ENCODE data around the gene MAP2K5.

The MAP2K5 gene

GRCh38 chr15:67827562-67828277 lies 285.2 kb downstream of the MAP2K5 start:
- no peak for DNase-seq

- no peak for DNase-seq
Measured at GRCh38 chr15:67828278-67828968, 285.9 kb downstream of the MAP2K5 start.

- DNase-seq, result no peak
Measured at GRCh38 chr15:67828969-67829646, 286.6 kb downstream of the MAP2K5 start.

- DNase-seq, result no peak
Measured at GRCh38 chr15:67829647-67830504, 287.4 kb downstream of the MAP2K5 start.

DNA sequence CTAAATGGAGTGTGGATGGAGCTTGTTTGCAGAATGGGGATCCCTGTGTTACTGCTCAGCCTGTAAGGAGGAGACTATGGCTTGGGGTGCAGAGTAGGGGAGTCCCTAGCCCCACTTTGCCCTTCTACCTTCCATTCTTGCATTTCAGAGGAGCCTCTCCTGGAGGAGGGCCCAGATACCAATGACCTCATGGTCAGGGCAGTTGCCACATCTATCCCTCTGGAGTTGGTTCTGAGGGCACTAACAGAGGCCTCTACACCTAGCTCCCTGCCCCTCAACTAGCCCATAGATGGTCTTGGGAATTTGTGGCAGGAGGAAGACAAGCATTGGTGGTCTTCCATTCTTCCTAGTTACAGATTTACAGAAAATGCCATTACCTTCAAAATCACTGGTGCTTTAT lies 288.9 kb downstream of the MAP2K5 start:
- no peak for DNase-seq

DNA sequence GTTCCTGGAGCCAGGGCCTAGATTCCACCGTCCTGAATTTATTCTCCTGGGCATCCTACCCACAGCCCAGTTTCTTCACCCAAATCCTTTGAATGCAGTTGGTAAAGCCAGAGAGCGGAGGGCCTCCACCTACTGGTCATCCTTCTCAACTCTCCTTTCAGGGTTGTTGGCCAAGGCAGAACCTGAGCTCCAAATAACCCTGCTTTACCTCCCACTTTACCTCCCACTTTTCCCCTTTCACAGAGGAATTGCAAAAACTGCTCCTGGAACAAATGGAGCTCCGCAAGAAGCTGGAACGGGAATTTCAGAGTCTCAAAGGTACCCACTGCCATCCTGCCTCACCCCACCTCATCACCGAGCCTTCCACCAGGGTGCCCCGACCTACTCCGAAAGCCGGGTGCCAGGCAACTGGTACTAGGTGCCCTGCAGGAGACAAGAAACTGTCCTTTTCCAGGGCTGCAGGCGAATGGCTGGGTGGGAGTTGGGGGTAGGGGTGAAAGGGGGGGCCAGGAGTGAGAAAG lies 289.6 kb downstream of the MAP2K5 start:
- no peak for DNase-seq

DNA sequence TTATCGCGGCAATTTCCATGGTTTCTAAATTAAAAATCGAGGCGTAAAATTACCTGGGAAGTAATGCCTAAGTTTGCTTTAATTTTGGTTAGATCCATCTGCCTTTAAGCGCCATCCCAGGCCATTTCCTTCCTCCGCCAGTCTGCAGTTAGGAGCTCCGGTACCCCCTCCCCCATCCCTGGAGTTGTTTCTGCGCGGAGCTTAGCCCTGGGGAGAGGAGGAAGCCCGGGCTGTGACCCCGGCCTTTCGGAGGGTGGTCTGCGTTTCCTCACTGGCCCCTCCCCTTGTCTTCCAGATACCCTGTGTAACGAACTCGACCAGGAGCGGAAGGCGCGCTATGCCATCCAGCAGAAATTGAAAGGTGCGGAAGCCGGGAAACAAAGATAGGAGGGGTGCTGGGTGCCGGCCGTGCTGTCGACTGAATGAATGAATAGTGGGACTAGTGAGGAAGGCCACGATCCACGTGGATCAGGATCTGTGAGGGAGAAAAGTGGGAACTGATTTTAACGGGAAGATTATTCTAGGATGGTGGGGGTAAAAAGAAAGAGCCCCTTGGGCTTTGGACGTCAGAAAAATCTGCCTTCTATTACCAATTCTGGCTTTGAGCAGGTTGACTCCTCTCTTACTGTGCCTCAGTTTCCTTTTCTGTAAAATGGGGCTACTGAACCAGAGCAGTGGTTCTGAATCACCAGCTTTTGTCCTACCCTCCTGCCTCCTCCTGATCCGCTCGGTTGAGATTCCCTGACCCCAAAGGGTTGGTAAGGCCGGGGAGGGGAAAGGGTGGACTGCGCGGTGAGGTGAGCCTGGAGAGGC lies 290.6 kb downstream of the MAP2K5 start:
- no peak for DNase-seq

- DNase-seq, result peak; percentile 76
Measured at GRCh38 chr15:67833710-67834511, 291.4 kb downstream of the MAP2K5 start.

- peak; percentile 17 for DNase-seq
Measured at GRCh38 chr15:67834581-67835296, 292.2 kb downstream of the MAP2K5 start.

- peak; percentile 55 for DNase-seq
Measured at GRCh38 chr15:67835297-67836133, 293.0 kb downstream of the MAP2K5 start.

DNA sequence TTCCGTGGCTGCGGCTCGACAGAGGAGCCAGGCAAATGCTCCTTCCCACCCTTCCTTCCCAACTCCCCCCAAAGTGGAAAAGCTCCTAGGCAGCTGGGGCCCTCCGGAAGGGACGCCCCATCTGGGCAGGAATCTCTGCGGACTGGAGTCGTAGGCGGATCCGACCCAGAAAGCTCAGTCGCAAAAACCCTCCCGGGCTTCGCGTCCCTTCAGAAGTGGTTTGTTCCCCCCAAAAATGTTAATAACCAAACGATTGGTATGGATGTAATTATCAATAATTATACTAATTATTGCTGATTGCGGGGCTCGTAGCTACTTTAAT lies 293.6 kb downstream of the MAP2K5 start:
- DNase-seq, result no peak

GRCh38 chr15:67836477-67836876 lies 294.0 kb downstream of the MAP2K5 start:
- peak; percentile 75 for DNase-seq

DNA sequence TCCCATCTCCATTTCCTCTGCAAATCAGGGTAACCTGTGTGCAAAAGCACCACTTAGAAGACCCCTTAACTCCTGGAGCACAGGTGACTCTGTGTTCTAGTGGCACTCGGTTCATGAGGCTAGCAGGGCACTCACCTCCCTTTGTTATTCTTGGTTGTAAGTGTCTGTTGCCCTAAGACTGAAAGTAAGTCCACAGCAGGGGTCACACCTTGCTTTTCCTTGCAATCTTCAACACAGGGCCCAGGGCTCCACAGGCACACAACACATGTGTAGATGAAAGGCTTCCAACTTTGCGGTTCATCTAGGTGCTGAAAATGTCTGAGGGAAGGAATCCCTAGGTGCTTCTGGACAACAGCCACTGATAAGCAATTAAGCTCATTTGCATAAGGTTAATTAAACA lies 294.5 kb downstream of the MAP2K5 start:
- DNase-seq, result no peak

DNA sequence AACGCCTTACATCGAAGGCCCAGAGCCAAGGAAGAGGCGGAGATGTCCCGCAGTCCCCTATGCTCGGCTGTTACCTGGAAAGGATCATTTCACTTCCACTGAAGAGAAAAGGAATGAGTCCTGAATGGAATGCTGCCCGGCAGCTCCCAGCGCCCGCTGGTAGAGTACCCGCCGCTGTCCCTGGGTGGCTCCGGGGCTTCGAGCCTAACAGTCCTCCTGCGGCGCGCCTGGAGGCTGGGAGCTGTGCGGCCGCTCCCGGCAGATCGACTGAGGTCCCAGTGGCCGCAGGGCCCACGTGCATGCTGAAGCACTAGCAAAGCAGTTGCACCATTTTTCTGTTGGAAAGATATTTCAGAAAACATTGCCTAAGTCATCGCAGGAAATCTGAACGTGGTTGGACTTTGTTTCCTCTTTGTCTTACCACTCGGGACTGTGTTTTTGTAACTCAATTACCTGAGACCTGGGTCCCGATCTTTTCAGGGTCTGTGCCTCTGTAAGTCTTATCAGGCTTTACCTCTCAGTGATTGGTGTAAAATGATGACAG lies 296.4 kb downstream of the MAP2K5 start:
- DNase-seq, result peak; percentile 58

DNA sequence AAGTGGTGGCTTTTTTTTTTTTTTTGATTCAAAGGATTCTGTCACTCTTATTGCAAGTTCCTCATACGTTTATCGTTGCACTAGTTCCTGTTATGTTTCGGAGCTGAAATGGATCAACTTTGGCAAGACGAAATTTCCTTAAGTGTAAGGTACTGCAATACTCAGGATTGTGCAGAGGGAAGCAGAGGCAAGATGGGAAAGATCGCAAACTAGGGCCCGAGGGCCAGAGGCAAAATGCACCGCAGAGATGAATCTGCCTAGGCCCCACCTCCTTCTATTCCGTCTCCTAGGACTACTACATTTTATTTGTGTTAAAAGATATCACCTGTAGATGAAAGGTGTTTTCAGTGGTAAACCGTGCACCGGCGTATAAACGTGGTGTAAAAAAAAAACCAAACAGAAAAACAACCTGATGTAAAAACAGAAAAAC lies 297.0 kb downstream of the MAP2K5 start:
- DNase-seq, result peak; percentile 62

DNA sequence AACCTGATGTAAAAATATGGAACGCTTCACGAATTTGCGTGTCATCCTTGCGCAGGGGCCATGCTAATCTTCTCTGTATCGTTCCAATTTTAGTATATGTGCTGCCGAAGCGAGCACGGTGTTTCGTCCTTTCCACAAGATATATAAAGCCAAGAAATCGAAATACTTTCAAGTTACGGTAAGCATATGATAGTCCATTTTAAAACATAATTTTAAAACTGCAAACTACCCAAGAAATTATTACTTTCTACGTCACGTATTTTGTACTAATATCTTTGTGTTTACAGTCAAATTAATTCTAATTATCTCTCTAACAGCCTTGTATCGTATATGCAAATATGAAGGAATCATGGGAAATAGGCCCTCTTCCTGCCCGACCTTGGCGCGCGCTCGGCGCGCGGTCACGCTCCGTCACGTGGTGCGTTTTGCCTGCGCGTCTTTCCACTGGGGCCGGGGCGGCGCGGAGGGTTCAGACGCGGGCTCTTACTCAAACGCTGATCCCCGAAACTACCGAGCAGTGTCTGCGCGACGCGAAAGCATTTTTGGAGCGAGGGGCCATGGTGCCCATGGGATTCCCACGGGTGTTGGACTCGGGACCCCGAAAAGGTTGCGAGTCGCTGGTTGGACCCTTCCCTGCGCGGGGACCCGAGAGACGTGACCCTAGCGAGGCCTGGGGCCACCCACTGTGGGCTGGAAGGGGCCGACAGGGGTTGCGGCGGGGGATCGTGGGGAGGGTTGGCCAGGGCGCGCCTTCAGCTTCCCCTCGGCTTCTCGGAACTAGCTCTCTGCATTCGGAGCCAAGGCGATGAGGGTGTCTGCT lies 297.6 kb downstream of the MAP2K5 start, which contains the start of gene RNU6-1:
TSS of gene RNU6-1 (minus strand) at position 117 of the 820 bp plus-strand sequence.
- peak; percentile 96 for DNase-seq

DNA sequence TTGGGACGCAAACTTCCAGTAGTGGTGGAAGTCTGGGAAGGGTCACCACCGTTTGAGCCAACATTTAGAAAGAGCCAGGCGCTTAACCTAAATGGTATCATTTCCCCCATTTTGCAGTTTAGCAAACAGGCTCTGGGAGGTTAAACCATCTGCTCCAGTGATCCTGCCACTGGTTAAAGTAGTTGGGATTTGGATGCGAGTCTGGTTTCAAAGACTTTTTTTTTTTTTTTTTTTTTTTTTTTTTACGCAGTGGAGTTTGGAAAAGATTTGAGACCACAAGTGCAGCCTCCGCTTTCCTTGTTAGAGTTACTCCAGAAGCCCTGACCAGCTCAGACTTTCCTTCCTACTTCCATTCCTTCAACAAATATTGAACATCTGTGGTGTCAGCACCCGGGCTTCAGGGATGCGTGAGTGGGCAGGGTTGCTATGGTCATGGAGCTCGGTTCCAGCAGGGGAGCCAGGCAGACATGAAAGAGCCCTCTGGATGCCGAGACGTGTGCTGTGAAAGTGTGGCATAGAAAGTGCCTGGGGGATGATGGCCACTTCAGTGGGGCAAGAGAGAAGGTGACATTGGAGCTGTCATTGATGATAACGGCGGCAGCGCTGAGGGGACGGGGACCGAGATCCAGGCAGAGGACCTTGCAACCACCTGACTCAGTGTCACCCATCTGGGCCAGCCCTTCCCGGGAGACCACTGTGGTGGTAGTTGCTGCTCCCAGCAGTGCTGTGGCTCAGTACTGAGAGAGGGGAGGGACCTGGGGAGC lies 298.4 kb downstream of the MAP2K5 start:
- peak; percentile 56 for DNase-seq

DNA sequence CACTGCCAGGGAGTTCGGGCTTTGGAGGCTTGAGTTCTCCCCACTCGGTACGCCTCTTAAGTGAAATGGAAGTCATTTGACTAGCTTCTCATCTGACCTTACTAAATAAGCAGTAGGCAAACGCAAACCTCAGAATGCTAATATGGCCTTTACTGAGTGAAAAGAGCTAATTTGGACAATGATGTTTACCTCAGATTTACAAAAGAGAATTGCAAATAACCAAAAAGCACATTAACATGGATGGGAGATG lies 298.9 kb downstream of the MAP2K5 start:
- no peak for DNase-seq
